A549 (cell line): ENCODE results near the gene RBMS3. TPM values are rescaled to one million over a fixed set of nuclear protein-coding genes. Genes with fewer than 3 reads are reported as not detected.

Experiments used
- ATAC-seq, 2 experiments: fragments of 200-7000 bp in 1 of 2; fragments of >200 bp in 1 of 2; cut with Nextera tagmentation in 1 of 2; cut with Tn5 transposase in 1 of 2; 3 replicates each; pipeline versions ENCODE4 v1.8.0 to v1.9.1; 2018 to 2020; ENCODE audit warnings: mild to moderate bottlenecking in 1 of 2, moderate library complexity in 1 of 2
- CTCF ChIA-PET: fragments of 300-600 bp; sonication (Branson Sonifier 250); formaldehyde crosslinking; extraction: SDS; loops from one replicate; lab custom pipeline; 2021; ENCODE audit warnings: antibody characterized with exemption, inconsistent platforms; lab: Yijun Ruan, JAX
- POLR2A ChIA-PET: fragments of 350-600 bp; formaldehyde crosslinking; extraction: SDS; loops from one replicate; lab custom pipeline; 2021; ENCODE audit warnings: antibody characterized with exemption, inconsistent platforms; lab: Yijun Ruan, JAX
- DNase-seq, 2 experiments: peaks; one replicate each; pipeline versions ENCODE4 v3.0.0 to v3.0.0-alpha.2; 2011 to 2016; ENCODE audit warnings: low read depth in 1 of 2, low spot score in 1 of 2
- FAIRE-seq: peaks from 2 replicates; lab custom pipeline; 2011; peaks lifted over from hg19 to GRCh38; lab: Jason Lieb, UNC
- H3K27ac ChIP-seq, 2 experiments: fragments of >200 bp; sonication (Bioruptor Twin); formaldehyde crosslinking; 3 replicates each; pipeline ENCODE4 v1.5.1; 2016 to 2017
- H3K4me1 ChIP-seq: fragments of >200 bp; sonication (Bioruptor Twin); formaldehyde crosslinking; 3 replicates; pipeline ENCODE4 v1.6.1; 2016
- H3K4me2 ChIP-seq: fragments of >200 bp; sonication (Bioruptor Twin); formaldehyde crosslinking; 3 replicates; pipeline ENCODE4 v1.6.1; 2016
- H3K4me3 ChIP-seq: fragments of >200 bp; sonication (Bioruptor Twin); formaldehyde crosslinking; 3 replicates; pipeline ENCODE4 v1.5.1; 2016
- H3K9me3 ChIP-seq: fragments of >200 bp; sonication (Bioruptor Twin); formaldehyde crosslinking; 3 replicates; pipeline ENCODE4 v1.6.1; 2016
- CBX2 ChIP-seq: fragments of 200-600 bp; sonication (generic); IDR thresholded peaks from 2 replicates; pipeline ENCODE4 v1.6.1; 2016; ENCODE audit warnings: low read depth, mild to moderate bottlenecking, borderline replicate concordance
- CBX8 ChIP-seq: fragments of 200-600 bp; sonication (generic); IDR thresholded peaks from 2 replicates; pipeline ENCODE4 v1.6.1; 2016
- CEBPB ChIP-seq, 2 experiments: fragments of >200 bp in 1 of 2; sonication (Bioruptor Twin) in 1 of 2; formaldehyde crosslinking in 1 of 2; IDR thresholded peaks; 2 replicates each; pipeline ENCODE4 v1.6.1; 2012 to 2016
- CHD2 ChIP-seq: fragments of 150-350 bp; IDR thresholded peaks from 2 replicates; pipeline ENCODE4 v1.6.1; 2014; ENCODE audit warnings: low read length; ENCODE audit not compliant: partially characterized antibody
- CHD4 ChIP-seq: fragments of 200-600 bp; sonication (generic); IDR thresholded peaks from 2 replicates; pipeline ENCODE4 v1.6.1; 2016; ENCODE audit warnings: antibody characterized with exemption, mild to moderate bottlenecking, borderline replicate concordance
- EHF ChIP-seq: fragments of 250-450 bp; sonication (Bioruptor Pico); IDR thresholded peaks from 2 replicates; pipeline ENCODE4 v1.5.0; 2020; ENCODE audit warnings: mild to moderate bottlenecking
- EHMT2 ChIP-seq: fragments of 200-600 bp; sonication (generic); IDR thresholded peaks from 2 replicates; pipeline ENCODE4 v1.6.1; 2016; ENCODE audit warnings: antibody characterized with exemption, low read depth, mild to moderate bottlenecking, moderate library complexity
- EP300 ChIP-seq, 2 experiments: fragments of >200 bp; sonication (Bioruptor Twin); formaldehyde crosslinking; IDR thresholded peaks; 2 replicates in 1 of 2; 3 replicates in 1 of 2; pipeline ENCODE4 v1.6.1; 2016 to 2017
- ESRRA ChIP-seq: fragments of 150-350 bp; IDR thresholded peaks from 2 replicates; pipeline ENCODE4 v1.6.1; 2014; ENCODE audit warnings: mild to moderate bottlenecking, low read length, borderline replicate concordance
- FOSB ChIP-seq: fragments of 250-450 bp; sonication (Bioruptor Pico); IDR thresholded peaks from 2 replicates; pipeline ENCODE4 v1.5.0; 2020; ENCODE audit warnings: mild to moderate bottlenecking, moderate library complexity
- FOXS1 ChIP-seq: fragments of 250-450 bp; sonication (Bioruptor Pico); IDR thresholded peaks from 2 replicates; pipeline ENCODE4 v1.5.0; 2020; ENCODE audit warnings: mild to moderate bottlenecking, moderate library complexity
- HOXA7 ChIP-seq: fragments of 250-450 bp; sonication (Bioruptor Pico); IDR thresholded peaks from 2 replicates; pipeline ENCODE4 v1.5.0; 2020; ENCODE audit warnings: mild to moderate bottlenecking, moderate library complexity
- HOXB5 ChIP-seq: fragments of 250-450 bp; sonication (Bioruptor Pico); IDR thresholded peaks from 2 replicates; pipeline ENCODE4 v1.5.0; 2020; ENCODE audit warnings: mild to moderate bottlenecking, moderate library complexity
- JUN ChIP-seq, 2 experiments: fragments of >200 bp; sonication (Bioruptor Twin); formaldehyde crosslinking; IDR thresholded peaks; 2 replicates in 1 of 2; 3 replicates in 1 of 2; pipeline ENCODE4 v1.6.1; 2016 to 2017
- MAFK ChIP-seq: fragments of 450-650 bp; IDR thresholded peaks from 2 replicates; pipeline ENCODE4 v1.6.1; 2014; ENCODE audit not compliant: partially characterized antibody
- NPAS2 ChIP-seq: fragments of 250-450 bp; sonication (Bioruptor Pico); IDR thresholded peaks from 2 replicates; pipeline ENCODE4 v1.8.0; 2022; ENCODE audit warnings: mild to moderate bottlenecking, moderate library complexity, borderline replicate concordance
- PHF8 ChIP-seq: fragments of 200-600 bp; sonication (generic); IDR thresholded peaks from 2 replicates; pipeline ENCODE4 v1.6.1; 2016; ENCODE audit warnings: low read depth, mild to moderate bottlenecking, antibody characterized with exemption, moderate library complexity, borderline replicate concordance
- POLR2AphosphoS2 ChIP-seq: conservative IDR thresholded peaks from 2 replicates; pipeline ENCODE4 v1.6.1; 2012; ENCODE audit warnings: low read length, improper control_type of control experiment, inconsistent platforms
- RARB ChIP-seq: fragments of 250-450 bp; sonication (Bioruptor Pico); IDR thresholded peaks from 2 replicates; pipeline ENCODE4 v1.8.0; 2021; ENCODE audit warnings: mild to moderate bottlenecking, moderate library complexity
- RFX5 ChIP-seq: fragments of 450-650 bp; IDR thresholded peaks from 2 replicates; pipeline ENCODE4 v1.7.1; 2014; ENCODE audit warnings: antibody characterized with exemption, mild to moderate bottlenecking, moderate library complexity
- TFCP2L1 ChIP-seq: fragments of 250-450 bp; sonication (Bioruptor Pico); IDR thresholded peaks from 2 replicates; pipeline ENCODE4 v1.5.0; 2021; ENCODE audit warnings: mild to moderate bottlenecking
- TP53 ChIP-seq: fragments of 250-450 bp; sonication (Bioruptor Pico); IDR thresholded peaks from 2 replicates; pipeline ENCODE4 v1.5.0; 2021; ENCODE audit warnings: mild to moderate bottlenecking, moderate library complexity
- ZFP36 ChIP-seq: fragments of 450-650 bp; IDR thresholded peaks from 2 replicates; pipeline ENCODE4 v1.6.1; 2014; ENCODE audit warnings: borderline replicate concordance; ENCODE audit not compliant: partially characterized antibody
- ZNF302 ChIP-seq: fragments of 250-450 bp; sonication (Bioruptor Pico); IDR thresholded peaks from 2 replicates; pipeline ENCODE4 v1.9.0; 2021; ENCODE audit warnings: inconsistent platforms, mild to moderate bottlenecking, moderate library complexity
- WGBS: methylation state at CpG from one replicate; pipeline ENCODE4 v1.1.6; 2017; ENCODE audit errors: missing lambda C conversion rate; 5-methylcytosine and 5-hydroxymethylcytosine counted together
- polyA plus RNA-seq, 4 experiments: library from polyadenylated mRNA; depleted of rRNA in 3 of 4; stranded (reverse); fragments of >200 nt; fragmentation: RNase III in 1 of 4; extraction: RNeasy Plus Mini Kit Qiagen cat#74134 plus additional on column Dnase treatment in 1 of 4; gene quantifications; 2 replicates in 3 of 4; 3 replicates in 1 of 4; pipeline ENCODE4 v1.2.3, GENCODE V29; 2011 to 2017
- TF ChIP-seq, protein P1 (sequence below): fragments of 200-600 bp; sonication (generic); IDR thresholded peaks from 2 replicates; pipeline ENCODE4 v1.6.1; 2016; ENCODE audit warnings: antibody characterized with exemption, mild to moderate bottlenecking, moderate library complexity
- TF ChIP-seq, protein P2 (sequence below): fragments of 250-450 bp; sonication (Bioruptor Pico); IDR thresholded peaks from 2 replicates; pipeline ENCODE4 v1.5.0; 2021; ENCODE audit warnings: mild to moderate bottlenecking, moderate library complexity, borderline replicate concordance
- TF ChIP-seq, protein P3 (sequence below): fragments of 250-450 bp; sonication (Bioruptor Pico); IDR thresholded peaks from 2 replicates; pipeline ENCODE4 v1.5.0; 2020; ENCODE audit warnings: low read depth, mild to moderate bottlenecking, moderate library complexity
- TF ChIP-seq, protein P4 (sequence below): fragments of 150-350 bp; IDR thresholded peaks from 2 replicates; pipeline ENCODE4 v1.6.1; 2014; ENCODE audit warnings: low read depth, mild to moderate bottlenecking, low read length
- TF ChIP-seq, protein P5 (sequence below): fragments of >200 bp; sonication (Bioruptor Twin); formaldehyde crosslinking; IDR thresholded peaks from 2 replicates; pipeline ENCODE4 v1.6.1; 2016
- TF ChIP-seq, protein P6 (sequence below): fragments of 450-650 bp; IDR thresholded peaks from 2 replicates; pipeline ENCODE4 v1.6.1; 2014; ENCODE audit warnings: antibody characterized with exemption

The RBMS3 gene
- polyA plus RNA-seq, 2 of the 4 experiments (the other 2 are of a cell fraction): 0.92 to 4.1 TPM

DNA sequence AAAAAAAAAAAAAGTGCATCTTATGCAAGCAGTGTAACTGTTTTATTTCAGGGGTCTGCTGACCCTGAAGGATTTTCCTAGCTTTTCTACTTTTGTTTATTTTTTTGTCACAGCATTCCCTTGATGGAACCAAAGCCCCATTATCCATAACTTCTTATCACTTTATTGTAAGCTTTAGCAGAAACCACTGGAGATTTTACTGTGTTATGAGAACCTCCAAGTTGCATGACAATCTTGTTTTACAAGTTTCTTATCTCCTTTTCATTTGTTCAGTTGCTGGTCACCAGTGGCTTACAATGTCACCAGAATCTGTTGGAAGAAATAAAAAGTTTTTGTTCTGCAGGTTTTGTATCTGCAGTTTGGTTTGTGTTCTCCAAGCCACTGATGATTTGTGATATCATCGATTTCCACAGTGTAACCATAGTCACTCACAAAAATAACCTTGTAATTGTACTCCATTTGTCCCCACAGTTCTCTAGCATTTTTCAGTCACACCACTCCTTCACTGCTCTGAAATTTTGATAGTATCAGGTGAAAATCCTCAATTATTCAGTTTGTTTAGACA lies 660.0 kb downstream of the RBMS3 start:
- Histone ChIP-seq H3K4me3 (no peak overlapping the region), H3K27ac (no peak overlapping the region), H3K4me1 (peaks cover 9% of the 10 kb centered on the region), H3K9me3 (no peaks in the 10 kb centered on the region), H3K4me2 (no peak overlapping the region)
- ATAC-seq (no peak), FAIRE-seq (no peak), DNase-seq (no peak)
- ChIA-PET POLR2A (no interaction called here), CTCF (interaction anchor here (1.6 kb wide), 1 partner anchor 22 kb away, joined by 5 read pairs; no protein-coding TSS in a partner anchor)
- WGBS: 35% methylated on average over 1 of the region's 1 CpG
- TF ChIP-seq ESRRA (no peak), CBX2 (no peak), CEBPB (IDR thresholded peaks at IDR 0.05) (no peak), NPAS2 (CRISPR knock-in tag) (no peak), RFX5 (no peak), PHF8 (no peak), MAFK (no peak), CBX8 (no peak), EHMT2 (no peak), TFCP2L1 (CRISPR knock-in tag) (no peak), CHD2 (no peak), EP300 (IDR thresholded peaks at IDR 0.05) (no peak), POLR2AphosphoS2 (no peak), ZFP36 (no peak), EHF (CRISPR knock-in tag) (no peak)
- TF ChIP-seq, protein P1, sequence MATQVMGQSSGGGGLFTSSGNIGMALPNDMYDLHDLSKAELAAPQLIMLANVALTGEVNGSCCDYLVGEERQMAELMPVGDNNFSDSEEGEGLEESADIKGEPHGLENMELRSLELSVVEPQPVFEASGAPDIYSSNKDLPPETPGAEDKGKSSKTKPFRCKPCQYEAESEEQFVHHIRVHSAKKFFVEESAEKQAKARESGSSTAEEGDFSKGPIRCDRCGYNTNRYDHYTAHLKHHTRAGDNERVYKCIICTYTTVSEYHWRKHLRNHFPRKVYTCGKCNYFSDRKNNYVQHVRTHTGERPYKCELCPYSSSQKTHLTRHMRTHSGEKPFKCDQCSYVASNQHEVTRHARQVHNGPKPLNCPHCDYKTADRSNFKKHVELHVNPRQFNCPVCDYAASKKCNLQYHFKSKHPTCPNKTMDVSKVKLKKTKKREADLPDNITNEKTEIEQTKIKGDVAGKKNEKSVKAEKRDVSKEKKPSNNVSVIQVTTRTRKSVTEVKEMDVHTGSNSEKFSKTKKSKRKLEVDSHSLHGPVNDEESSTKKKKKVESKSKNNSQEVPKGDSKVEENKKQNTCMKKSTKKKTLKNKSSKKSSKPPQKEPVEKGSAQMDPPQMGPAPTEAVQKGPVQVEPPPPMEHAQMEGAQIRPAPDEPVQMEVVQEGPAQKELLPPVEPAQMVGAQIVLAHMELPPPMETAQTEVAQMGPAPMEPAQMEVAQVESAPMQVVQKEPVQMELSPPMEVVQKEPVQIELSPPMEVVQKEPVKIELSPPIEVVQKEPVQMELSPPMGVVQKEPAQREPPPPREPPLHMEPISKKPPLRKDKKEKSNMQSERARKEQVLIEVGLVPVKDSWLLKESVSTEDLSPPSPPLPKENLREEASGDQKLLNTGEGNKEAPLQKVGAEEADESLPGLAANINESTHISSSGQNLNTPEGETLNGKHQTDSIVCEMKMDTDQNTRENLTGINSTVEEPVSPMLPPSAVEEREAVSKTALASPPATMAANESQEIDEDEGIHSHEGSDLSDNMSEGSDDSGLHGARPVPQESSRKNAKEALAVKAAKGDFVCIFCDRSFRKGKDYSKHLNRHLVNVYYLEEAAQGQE: no peak
- TF ChIP-seq, protein P2, sequence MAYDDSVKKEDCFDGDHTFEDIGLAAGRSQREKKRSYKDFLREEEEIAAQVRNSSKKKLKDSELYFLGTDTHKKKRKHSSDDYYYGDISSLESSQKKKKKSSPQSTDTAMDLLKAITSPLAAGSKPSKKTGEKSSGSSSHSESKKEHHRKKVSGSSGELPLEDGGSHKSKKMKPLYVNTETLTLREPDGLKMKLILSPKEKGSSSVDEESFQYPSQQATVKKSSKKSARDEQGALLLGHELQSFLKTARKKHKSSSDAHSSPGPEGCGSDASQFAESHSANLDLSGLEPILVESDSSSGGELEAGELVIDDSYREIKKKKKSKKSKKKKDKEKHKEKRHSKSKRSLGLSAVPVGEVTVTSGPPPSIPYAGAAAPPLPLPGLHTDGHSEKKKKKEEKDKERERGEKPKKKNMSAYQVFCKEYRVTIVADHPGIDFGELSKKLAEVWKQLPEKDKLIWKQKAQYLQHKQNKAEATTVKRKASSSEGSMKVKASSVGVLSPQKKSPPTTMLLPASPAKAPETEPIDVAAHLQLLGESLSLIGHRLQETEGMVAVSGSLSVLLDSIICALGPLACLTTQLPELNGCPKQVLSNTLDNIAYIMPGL (CRISPR knock-in tag): no peak
- TF ChIP-seq, all 56 proteins: peak for 0

DNA sequence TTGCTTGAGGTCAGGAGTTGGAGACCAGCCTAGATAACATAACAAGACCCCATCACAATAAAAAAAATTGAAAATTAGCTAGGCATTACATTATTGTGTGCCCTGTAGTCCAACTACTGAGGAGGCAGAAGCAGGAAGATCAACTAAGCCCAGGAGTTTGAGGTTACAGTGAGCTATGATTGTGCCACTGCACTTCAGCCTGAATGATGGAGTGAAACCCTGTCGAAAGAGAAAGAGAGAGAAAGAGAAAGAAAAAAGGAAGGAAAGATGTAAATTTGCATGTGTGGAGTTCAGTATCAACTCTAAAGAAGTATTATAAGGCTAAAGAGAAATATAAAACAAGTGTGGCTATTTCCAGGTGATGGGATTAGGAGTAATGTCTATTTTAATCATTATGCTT lies 661.4 kb downstream of the RBMS3 start:
- DNase-seq (no peak), ATAC-seq (no peak), FAIRE-seq (no peak)
- no peak overlapping the region for H3K4me2 ChIP-seq
- ChIA-PET CTCF (no interaction called here), POLR2A (no interaction called here)
- 53% methylated on average over 1 of the region's 1 CpG for WGBS
- H3K4me3 ChIP-seq: no peak overlapping the region
- no peak overlapping the region for H3K27ac ChIP-seq
- peaks cover 4% of the 10 kb centered on the region for H3K4me1 ChIP-seq
- no peaks in the 10 kb centered on the region for H3K9me3 ChIP-seq
- no peak for TF ChIP-seq HOXB5
- no peak for TF ChIP-seq CBX8
- TF ChIP-seq, protein P3, sequence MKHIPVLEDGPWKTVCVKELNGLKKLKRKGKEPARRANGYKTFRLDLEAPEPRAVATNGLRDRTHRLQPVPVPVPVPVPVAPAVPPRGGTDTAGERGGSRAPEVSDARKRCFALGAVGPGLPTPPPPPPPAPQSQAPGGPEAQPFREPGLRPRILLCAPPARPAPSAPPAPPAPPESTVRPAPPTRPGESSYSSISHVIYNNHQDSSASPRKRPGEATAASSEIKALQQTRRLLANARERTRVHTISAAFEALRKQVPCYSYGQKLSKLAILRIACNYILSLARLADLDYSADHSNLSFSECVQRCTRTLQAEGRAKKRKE: no peak
- TF ChIP-seq, protein P4, sequence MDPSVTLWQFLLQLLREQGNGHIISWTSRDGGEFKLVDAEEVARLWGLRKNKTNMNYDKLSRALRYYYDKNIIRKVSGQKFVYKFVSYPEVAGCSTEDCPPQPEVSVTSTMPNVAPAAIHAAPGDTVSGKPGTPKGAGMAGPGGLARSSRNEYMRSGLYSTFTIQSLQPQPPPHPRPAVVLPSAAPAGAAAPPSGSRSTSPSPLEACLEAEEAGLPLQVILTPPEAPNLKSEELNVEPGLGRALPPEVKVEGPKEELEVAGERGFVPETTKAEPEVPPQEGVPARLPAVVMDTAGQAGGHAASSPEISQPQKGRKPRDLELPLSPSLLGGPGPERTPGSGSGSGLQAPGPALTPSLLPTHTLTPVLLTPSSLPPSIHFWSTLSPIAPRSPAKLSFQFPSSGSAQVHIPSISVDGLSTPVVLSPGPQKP: no peak
- no peak for TF ChIP-seq CHD2
- no peak for TF ChIP-seq FOSB
- TF ChIP-seq, protein P5, sequence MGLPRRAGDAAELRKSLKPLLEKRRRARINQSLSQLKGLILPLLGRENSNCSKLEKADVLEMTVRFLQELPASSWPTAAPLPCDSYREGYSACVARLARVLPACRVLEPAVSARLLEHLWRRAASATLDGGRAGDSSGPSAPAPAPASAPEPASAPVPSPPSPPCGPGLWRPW: no peak
- no peak for TF ChIP-seq RARB (CRISPR knock-in tag)
- TF ChIP-seq ZNF302 (CRISPR knock-in tag): no peak
- no peak for TF ChIP-seq HOXA7 (CRISPR knock-in tag)
- no peak for TF ChIP-seq ESRRA
- no peak for TF ChIP-seq JUN (IDR thresholded peaks at IDR 0.05)
- TF ChIP-seq TP53 (CRISPR knock-in tag): no peak
- TF ChIP-seq, protein P6, sequence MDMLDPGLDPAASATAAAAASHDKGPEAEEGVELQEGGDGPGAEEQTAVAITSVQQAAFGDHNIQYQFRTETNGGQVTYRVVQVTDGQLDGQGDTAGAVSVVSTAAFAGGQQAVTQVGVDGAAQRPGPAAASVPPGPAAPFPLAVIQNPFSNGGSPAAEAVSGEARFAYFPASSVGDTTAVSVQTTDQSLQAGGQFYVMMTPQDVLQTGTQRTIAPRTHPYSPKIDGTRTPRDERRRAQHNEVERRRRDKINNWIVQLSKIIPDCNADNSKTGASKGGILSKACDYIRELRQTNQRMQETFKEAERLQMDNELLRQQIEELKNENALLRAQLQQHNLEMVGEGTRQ: no peak
- TF ChIP-seq FOXS1: no peak
- no peak for TF ChIP-seq CHD4
